Activated CD8-positive, alpha-beta memory T cell treated with anti-CD3 and anti-CD28 coated beads for 4 hours (primary cell): ENCODE measurements around the gene PNMT.

Source experiments
- DNase-seq, 2 donors: peaks; one replicate each; pipeline ENCODE4 v3.0.0-alpha.2; 2020; ENCODE audit warnings: low read depth in 2 of 2

Gene PNMT

GRCh38 chr17:39667945-39668924 lies at the start of gene PNMT:
TSS of gene PNMT (plus strand) at chr17:39668453. CDS start at chr17:39668476, 23 bp downstream.
- peak in 1 of 2 donors; percentile 24 for DNase-seq

- DNase-seq, result no peak
Measured at GRCh38 chr17:39618956-39619785, 49.1 kb upstream of the PNMT start.

GRCh38 chr17:39619786-39620101 lies 48.5 kb upstream of the PNMT start:
- DNase-seq, result no peak

- DNase-seq, result peak; percentile 70 to 83
Measured at GRCh38 chr17:39621523-39622379, 46.5 kb upstream of the PNMT start.

GRCh38 chr17:39622380-39623006 lies 45.8 kb upstream of the PNMT start:
- no peak for DNase-seq

GRCh38 chr17:39623356-39623950 lies 44.8 kb upstream of the PNMT start:
- DNase-seq, result peak; percentile 64 to 79

- DNase-seq, result no peak
Measured at GRCh38 chr17:39624313-39624712, 43.9 kb upstream of the PNMT start.

- no peak for DNase-seq
Measured at GRCh38 chr17:39625198-39625785, 43.0 kb upstream of the PNMT start.

GRCh38 chr17:39626171-39627046 lies 41.8 kb upstream of the PNMT start, which contains the start of gene PPP1R1B:
TSS of gene PPP1R1B (plus strand) at chr17:39626952. CDS start at chr17:39627393, 441 bp downstream.
- DNase-seq, result no peak

- no peak for DNase-seq
Measured at GRCh38 chr17:39627047-39627711, 41.1 kb upstream of the PNMT start.

GRCh38 chr17:39627712-39628516 lies 40.3 kb upstream of the PNMT start:
- no peak for DNase-seq

GRCh38 chr17:39628655-39629493 lies 39.4 kb upstream of the PNMT start:
- DNase-seq, result no peak

- DNase-seq, result no peak
Measured at GRCh38 chr17:39629494-39629880, 38.8 kb upstream of the PNMT start.

- DNase-seq, result no peak
Measured at GRCh38 chr17:39629898-39630297, 38.4 kb upstream of the PNMT start.

- DNase-seq, result no peak
Measured at GRCh38 chr17:39631403-39631802, 36.9 kb upstream of the PNMT start.

- DNase-seq, result no peak
Measured at GRCh38 chr17:39632153-39632941, 35.9 kb upstream of the PNMT start.
